Vagina (tissue), 2 donors: ENCODE data around the gene VAV1. TPM values are rescaled to one million over a fixed set of nuclear protein-coding genes. Genes with fewer than 3 reads are reported as not detected.
"Not testable (repeated sequence)": the region's sequence is repeated elsewhere in the genome, so short reads cannot be mapped to it uniquely, and the experiment has no call there.

Experiments used
- DNase-seq, 2 donors: peaks; one replicate each; pipeline ENCODE4 v3.0.0-alpha.2; 2017; ENCODE audit errors: extremely low spot score in 2 of 2
- H3K27ac ChIP-seq: fragments of 200-600 bp; sonication (generic); one replicate; pipeline ENCODE4 v1.5.1; 2019
- H3K27me3 ChIP-seq: fragments of 200-600 bp; sonication (generic); one replicate; pipeline ENCODE4 v1.5.1; 2019
- H3K36me3 ChIP-seq, 2 donors: fragments of 200-600 bp; sonication (generic); one replicate each; pipeline ENCODE4 v1.5.1; 2017 to 2019
- H3K4me1 ChIP-seq: fragments of 200-600 bp; sonication (generic); one replicate; pipeline ENCODE4 v1.5.1; 2019
- H3K4me3 ChIP-seq, 2 donors: fragments of 200-600 bp; sonication (generic); 1 replicate in 1 of 2; 2 replicates in 1 of 2; pipeline ENCODE4 v1.5.1; 2016 to 2019
- H3K9me3 ChIP-seq: fragments of 200-600 bp; sonication (generic); one replicate; pipeline ENCODE4 v1.5.1; 2019
- CTCF ChIP-seq, 3 experiments: fragments of 450-650 bp in 2 of 3; fragments of 200-600 bp in 1 of 3; sonication (generic) in 1 of 3; IDR thresholded peaks; one replicate each; pipeline ENCODE4 v1.5.1; 2017 to 2019; ENCODE audit warnings: antibody characterized with exemption in 3 of 3, mild to moderate bottlenecking in 2 of 3, moderate library complexity in 2 of 3
- POLR2A ChIP-seq, 2 donors: fragments of 450-650 bp; IDR thresholded peaks; one replicate each; pipeline ENCODE4 v1.6.1; 2017; ENCODE audit warnings: antibody characterized with exemption in 2 of 2, mild to moderate bottlenecking in 2 of 2, moderate library complexity in 2 of 2
- POLR2AphosphoS5 ChIP-seq, 2 donors: sonication (generic); formaldehyde crosslinking; IDR thresholded peaks; one replicate each; pipeline ENCODE4 v1.9.0; 2017; ENCODE audit warnings: antibody characterized with exemption in 2 of 2, mild to moderate bottlenecking in 2 of 2, low read depth in 1 of 2; ENCODE audit not compliant: insufficient read depth in 1 of 2
- intact Hi-C: fragments of 100-400 bp; cut with DNase I; formaldehyde crosslinking; loops from one replicate; pipeline ENCODE4 v1.15.1; 2023
- total RNA-seq: library from RNA; depleted of rRNA; stranded (reverse); fragments of >200 nt; gene quantifications from one replicate; pipeline ENCODE4 v1.2.3, GENCODE V29; 2016

Gene VAV1
- total RNA-seq, 1 donor from 2014 or later = 5.9 TPM

GRCh38 chr19:6862673-6863078 is 90.2 kb downstream of the VAV1 start:
- DNase-seq = no peak
- intact Hi-C loops = loop anchor here (10.0 kb wide), 1 partner anchor 128 kb away; the partner anchor contains the start of genes GPR108 and TRIP10
- Histone ChIP-seq H3K27ac (no peak overlapping the region), H3K4me3 (peak overlapping the region; percentile 37 to 38), H3K36me3 (no peaks in the 10 kb centered on the region), H3K27me3 (no peaks in the 10 kb centered on the region), H3K4me1 (peaks cover 12% of the 10 kb centered on the region), H3K9me3 (no peaks in the 10 kb centered on the region)
- TF ChIP-seq CTCF (IDR thresholded peaks at IDR 0.05) (peak; percentile 73 to 85 (median 83)), POLR2AphosphoS5 (IDR thresholded peaks at IDR 0.05; ENCODE audit: insufficient read depth in 1 of 2, low read depth in 1 of 2) (no peak)

- peaks cover 12% of the 10 kb centered on the region for H3K4me1 ChIP-seq
- no peak for DNase-seq
- TF ChIP-seq POLR2A (IDR thresholded peaks at IDR 0.05) (no peak), POLR2AphosphoS5 (IDR thresholded peaks at IDR 0.05; ENCODE audit: insufficient read depth in 1 of 2, low read depth in 1 of 2) (no peak), CTCF (IDR thresholded peaks at IDR 0.05) (no peak)
- intact Hi-C loops = loop anchor here (10.0 kb wide), 1 partner anchor 130 kb away; the partner anchor contains the start of genes GPR108 and TRIP10
- no peak overlapping the region for H3K4me3 ChIP-seq
- H3K27ac ChIP-seq = no peak overlapping the region
- no peaks in the 10 kb centered on the region for H3K9me3 ChIP-seq
- no peaks in the 10 kb centered on the region for H3K36me3 ChIP-seq
- no peaks in the 10 kb centered on the region for H3K27me3 ChIP-seq
Measured at GRCh38 chr19:6864325-6864940, 91.9 kb downstream of the VAV1 start.

- no peak for DNase-seq
- Histone ChIP-seq H3K9me3 (no peaks in the 10 kb centered on the region), H3K27me3 (no peaks in the 10 kb centered on the region), H3K27ac (no peak overlapping the region), H3K4me3 (no peak overlapping the region), H3K36me3 (no peaks in the 10 kb centered on the region), H3K4me1 (peaks cover 12% of the 10 kb centered on the region)
- TF ChIP-seq POLR2A (IDR thresholded peaks at IDR 0.05) (no peak), POLR2AphosphoS5 (IDR thresholded peaks at IDR 0.05; ENCODE audit: insufficient read depth in 1 of 2, low read depth in 1 of 2) (no peak), CTCF (IDR thresholded peaks at IDR 0.05) (no peak)
- intact Hi-C loops = loop anchor here (5.0 to 10.0 kb wide), 2 partner anchors 131 to 234 kb away; partner anchors contain the start of genes GPR108 and TRIP10
Measured at GRCh38 chr19:6865849-6866248, 93.3 kb downstream of the VAV1 start.

GRCh38 chr19:6866741-6867151 is 94.2 kb downstream of the VAV1 start:
- intact Hi-C loops = loop anchor here (5.0 to 10.0 kb wide), 2 partner anchors 132 to 234 kb away; partner anchors contain the start of genes GPR108 and TRIP10
- Histone ChIP-seq H3K27ac (no peak overlapping the region), H3K9me3 (no peaks in the 10 kb centered on the region), H3K4me1 (peaks cover 12% of the 10 kb centered on the region), H3K36me3 (no peaks in the 10 kb centered on the region), H3K4me3 (no peak overlapping the region), H3K27me3 (no peaks in the 10 kb centered on the region)
- no peak for TF ChIP-seq CTCF (IDR thresholded peaks at IDR 0.05)
- DNase-seq = no peak

- intact Hi-C loops = loop anchor here (5.0 to 10.0 kb wide), 2 partner anchors 134 to 236 kb away; partner anchors contain the start of genes GPR108 and TRIP10
- DNase-seq = no peak
Measured at GRCh38 chr19:6868351-6868750, 95.8 kb downstream of the VAV1 start.

GRCh38 chr19:6869151-6869882 is 96.8 kb downstream of the VAV1 start:
- DNase-seq, H3K4me1 ChIP-seq, H3K27ac ChIP-seq, H3K27me3 ChIP-seq, H3K4me3 ChIP-seq, H3K36me3 ChIP-seq, H3K9me3 ChIP-seq: not testable (repeated sequence)
- intact Hi-C loops = loop anchor here (5.0 to 10.0 kb wide), 2 partner anchors 135 to 237 kb away; partner anchors contain the start of genes GPR108 and TRIP10

More at GRCh38 chr19:6868351-6868750, 95.8 kb downstream of the VAV1 start:
- Histone ChIP-seq H3K4me3 (no peak overlapping the region), H3K4me1 (no peaks in the 10 kb centered on the region), H3K27ac (no peak overlapping the region), H3K27me3 (no peaks in the 10 kb centered on the region), H3K9me3 (no peaks in the 10 kb centered on the region), H3K36me3 (no peaks in the 10 kb centered on the region)
- no peak for TF ChIP-seq CTCF (IDR thresholded peaks at IDR 0.05)
- no peak for TF ChIP-seq POLR2AphosphoS5 (IDR thresholded peaks at IDR 0.05; ENCODE audit: insufficient read depth in 1 of 2, low read depth in 1 of 2)
- TF ChIP-seq POLR2A (IDR thresholded peaks at IDR 0.05) = no peak
